SK-N-SH treated with all-trans-retinoic acid at 6 μM for 48 hours (cell line): ENCODE results near the gene CNPY1.

Experiments used
- ARNTL ChIP-seq: fragments of 450-650 bp; formaldehyde crosslinking; IDR thresholded peaks from 2 replicates; pipeline ENCODE4 v1.5.0; 2020; ENCODE audit warnings: low read depth, mild to moderate bottlenecking, moderate library complexity, borderline replicate concordance
- BACH2 ChIP-seq: fragments of 250-450 bp; sonication (Bioruptor Pico); IDR thresholded peaks from 2 replicates; pipeline ENCODE4 v1.9.0; 2021; ENCODE audit warnings: mild to moderate bottlenecking, borderline replicate concordance
- CREB5 ChIP-seq: fragments of 250-450 bp; sonication (Bioruptor Pico); IDR thresholded peaks from 2 replicates; pipeline ENCODE4 v1.5.1; 2020; ENCODE audit warnings: low read depth, mild to moderate bottlenecking, moderate library complexity
- ESRRG ChIP-seq: fragments of 250-450 bp; sonication (Bioruptor Pico); IDR thresholded peaks from 2 replicates; pipeline ENCODE4 v1.6.1; 2021; ENCODE audit warnings: mild to moderate bottlenecking
- GLIS3 ChIP-seq: fragments of 250-450 bp; sonication (Bioruptor Pico); IDR thresholded peaks from 2 replicates; pipeline ENCODE4 v1.5.0; 2020; ENCODE audit warnings: mild to moderate bottlenecking, moderate library complexity
- PATZ1 ChIP-seq: fragments of 250-450 bp; sonication (Bioruptor Pico); IDR thresholded peaks from 2 replicates; pipeline ENCODE4 v1.8.0; 2020; ENCODE audit warnings: mild to moderate bottlenecking, moderate library complexity, borderline replicate concordance
- RARB ChIP-seq: fragments of 250-450 bp; sonication (Bioruptor Pico); IDR thresholded peaks from 2 replicates; pipeline ENCODE4 v1.8.0; 2021; ENCODE audit warnings: mild to moderate bottlenecking, moderate library complexity
- TOX ChIP-seq: fragments of 250-450 bp; sonication (Bioruptor Pico); IDR thresholded peaks from 2 replicates; pipeline ENCODE4 v1.8.0; 2021; ENCODE audit warnings: mild to moderate bottlenecking, moderate library complexity, borderline replicate concordance
- ZC3H10 ChIP-seq: fragments of 250-450 bp; sonication (Bioruptor Pico); IDR thresholded peaks from 2 replicates; pipeline ENCODE4 v1.5.1; 2021; ENCODE audit warnings: mild to moderate bottlenecking, moderate library complexity
- ZFP3 ChIP-seq: fragments of 250-450 bp; sonication (Bioruptor Pico); IDR thresholded peaks from 2 replicates; pipeline ENCODE4 v1.5.0; 2020; ENCODE audit warnings: mild to moderate bottlenecking, moderate library complexity
- ZNF70 ChIP-seq: fragments of 450-650 bp; formaldehyde crosslinking; IDR thresholded peaks from 2 replicates; pipeline ENCODE4 v1.5.0; 2020; ENCODE audit warnings: mild to moderate bottlenecking, moderate library complexity
- ZNF8 ChIP-seq: fragments of 450-650 bp; formaldehyde crosslinking; IDR thresholded peaks from 2 replicates; pipeline ENCODE4 v1.5.0; 2020; ENCODE audit warnings: mild to moderate bottlenecking, moderate library complexity
- TF ChIP-seq, protein P1 (sequence below): fragments of 250-450 bp; sonication (Bioruptor Pico); IDR thresholded peaks from 2 replicates; pipeline ENCODE4 v1.8.0; 2021; ENCODE audit warnings: low read depth, mild to moderate bottlenecking, moderate library complexity, borderline replicate concordance
- TF ChIP-seq, protein P2 (sequence below): fragments of 250-450 bp; sonication (Bioruptor Pico); IDR thresholded peaks from 2 replicates; pipeline ENCODE4 v1.5.0; 2020; ENCODE audit warnings: mild to moderate bottlenecking, moderate library complexity

- TF ChIP-seq BACH2 (CRISPR knock-in tag) (no peak), ZFP3 (CRISPR knock-in tag) (no peak), TOX (CRISPR knock-in tag) (no peak), ZNF8 (CRISPR knock-in tag) (no peak), ZC3H10 (no peak), PATZ1 (CRISPR knock-in tag) (no peak), ARNTL (no peak), ESRRG (CRISPR knock-in tag) (no peak), GLIS3 (CRISPR knock-in tag) (no peak), RARB (CRISPR knock-in tag) (no peak), CREB5 (CRISPR knock-in tag) (no peak), ZNF70 (CRISPR knock-in tag) (no peak)
- TF ChIP-seq, protein P1, sequence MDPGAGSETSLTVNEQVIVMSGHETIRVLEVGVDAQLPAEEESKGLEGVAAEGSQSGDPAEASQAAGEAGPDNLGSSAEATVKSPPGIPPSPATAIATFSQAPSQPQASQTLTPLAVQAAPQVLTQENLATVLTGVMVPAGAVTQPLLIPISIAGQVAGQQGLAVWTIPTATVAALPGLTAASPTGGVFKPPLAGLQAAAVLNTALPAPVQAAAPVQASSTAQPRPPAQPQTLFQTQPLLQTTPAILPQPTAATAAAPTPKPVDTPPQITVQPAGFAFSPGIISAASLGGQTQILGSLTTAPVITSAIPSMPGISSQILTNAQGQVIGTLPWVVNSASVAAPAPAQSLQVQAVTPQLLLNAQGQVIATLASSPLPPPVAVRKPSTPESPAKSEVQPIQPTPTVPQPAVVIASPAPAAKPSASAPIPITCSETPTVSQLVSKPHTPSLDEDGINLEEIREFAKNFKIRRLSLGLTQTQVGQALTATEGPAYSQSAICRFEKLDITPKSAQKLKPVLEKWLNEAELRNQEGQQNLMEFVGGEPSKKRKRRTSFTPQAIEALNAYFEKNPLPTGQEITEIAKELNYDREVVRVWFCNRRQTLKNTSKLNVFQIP (CRISPR knock-in tag): no peak
- TF ChIP-seq, protein P2, sequence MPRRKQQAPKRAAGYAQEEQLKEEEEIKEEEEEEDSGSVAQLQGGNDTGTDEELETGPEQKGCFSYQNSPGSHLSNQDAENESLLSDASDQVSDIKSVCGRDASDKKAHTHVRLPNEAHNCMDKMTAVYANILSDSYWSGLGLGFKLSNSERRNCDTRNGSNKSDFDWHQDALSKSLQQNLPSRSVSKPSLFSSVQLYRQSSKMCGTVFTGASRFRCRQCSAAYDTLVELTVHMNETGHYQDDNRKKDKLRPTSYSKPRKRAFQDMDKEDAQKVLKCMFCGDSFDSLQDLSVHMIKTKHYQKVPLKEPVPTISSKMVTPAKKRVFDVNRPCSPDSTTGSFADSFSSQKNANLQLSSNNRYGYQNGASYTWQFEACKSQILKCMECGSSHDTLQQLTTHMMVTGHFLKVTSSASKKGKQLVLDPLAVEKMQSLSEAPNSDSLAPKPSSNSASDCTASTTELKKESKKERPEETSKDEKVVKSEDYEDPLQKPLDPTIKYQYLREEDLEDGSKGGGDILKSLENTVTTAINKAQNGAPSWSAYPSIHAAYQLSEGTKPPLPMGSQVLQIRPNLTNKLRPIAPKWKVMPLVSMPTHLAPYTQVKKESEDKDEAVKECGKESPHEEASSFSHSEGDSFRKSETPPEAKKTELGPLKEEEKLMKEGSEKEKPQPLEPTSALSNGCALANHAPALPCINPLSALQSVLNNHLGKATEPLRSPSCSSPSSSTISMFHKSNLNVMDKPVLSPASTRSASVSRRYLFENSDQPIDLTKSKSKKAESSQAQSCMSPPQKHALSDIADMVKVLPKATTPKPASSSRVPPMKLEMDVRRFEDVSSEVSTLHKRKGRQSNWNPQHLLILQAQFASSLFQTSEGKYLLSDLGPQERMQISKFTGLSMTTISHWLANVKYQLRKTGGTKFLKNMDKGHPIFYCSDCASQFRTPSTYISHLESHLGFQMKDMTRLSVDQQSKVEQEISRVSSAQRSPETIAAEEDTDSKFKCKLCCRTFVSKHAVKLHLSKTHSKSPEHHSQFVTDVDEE (CRISPR knock-in tag): no peak
Observed at GRCh38 chr7:155470686-155471638, 75.4 kb downstream of the CNPY1 start.
